HPDE6-E6E7 (cell line): ENCODE measurements around the gene MYH6.
"Not testable (repeated sequence)": the region's sequence is repeated elsewhere in the genome, so short reads cannot be mapped to it uniquely, and the experiment has no call there.

Source experiments
- DNase-seq: peaks from one replicate; pipeline ENCODE4 v3.0.0; 2011; ENCODE audit warnings: missing footprints; ENCODE audit errors: extremely low spot score

MYH6 gene

DNA sequence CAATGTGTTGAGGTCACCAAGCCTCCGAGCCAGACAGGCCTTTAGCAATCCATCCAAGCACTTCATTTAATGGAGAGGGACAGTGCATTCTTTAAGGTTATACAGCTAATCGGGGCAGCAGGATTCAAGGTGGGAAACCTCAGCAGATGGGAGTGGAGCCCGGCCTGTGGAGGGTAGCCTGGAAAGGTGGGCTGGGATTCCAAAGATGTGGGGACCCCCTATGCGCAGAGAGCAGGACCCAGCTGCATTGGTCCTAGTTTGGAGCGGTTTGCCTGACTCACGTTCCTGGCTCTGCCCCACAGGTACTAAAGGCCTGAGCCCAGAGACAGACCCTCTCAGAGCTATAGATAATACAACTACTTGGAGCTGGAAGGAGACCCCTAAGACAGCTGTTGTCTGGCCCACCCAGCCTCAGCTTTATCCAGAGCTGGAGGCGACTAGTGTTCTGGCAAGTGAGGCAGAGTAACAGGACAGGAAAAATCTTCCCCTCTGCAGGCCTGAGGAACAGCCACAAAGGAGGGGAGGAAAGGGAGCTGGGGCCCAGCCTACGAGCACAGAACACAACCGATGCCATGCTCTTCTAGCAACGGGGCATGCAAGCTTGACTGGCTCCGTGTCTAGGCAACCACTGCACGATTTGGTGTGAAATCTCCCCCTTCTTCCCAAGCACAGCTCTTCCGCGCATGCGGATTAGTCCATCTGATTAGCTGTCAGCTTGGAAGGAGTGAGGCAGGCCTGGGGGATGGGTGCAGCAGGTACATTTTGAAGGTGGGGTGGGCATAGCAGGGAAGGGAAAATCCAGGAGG lies 28.5 kb upstream of the MYH6 start:
- no peak for DNase-seq

DNA sequence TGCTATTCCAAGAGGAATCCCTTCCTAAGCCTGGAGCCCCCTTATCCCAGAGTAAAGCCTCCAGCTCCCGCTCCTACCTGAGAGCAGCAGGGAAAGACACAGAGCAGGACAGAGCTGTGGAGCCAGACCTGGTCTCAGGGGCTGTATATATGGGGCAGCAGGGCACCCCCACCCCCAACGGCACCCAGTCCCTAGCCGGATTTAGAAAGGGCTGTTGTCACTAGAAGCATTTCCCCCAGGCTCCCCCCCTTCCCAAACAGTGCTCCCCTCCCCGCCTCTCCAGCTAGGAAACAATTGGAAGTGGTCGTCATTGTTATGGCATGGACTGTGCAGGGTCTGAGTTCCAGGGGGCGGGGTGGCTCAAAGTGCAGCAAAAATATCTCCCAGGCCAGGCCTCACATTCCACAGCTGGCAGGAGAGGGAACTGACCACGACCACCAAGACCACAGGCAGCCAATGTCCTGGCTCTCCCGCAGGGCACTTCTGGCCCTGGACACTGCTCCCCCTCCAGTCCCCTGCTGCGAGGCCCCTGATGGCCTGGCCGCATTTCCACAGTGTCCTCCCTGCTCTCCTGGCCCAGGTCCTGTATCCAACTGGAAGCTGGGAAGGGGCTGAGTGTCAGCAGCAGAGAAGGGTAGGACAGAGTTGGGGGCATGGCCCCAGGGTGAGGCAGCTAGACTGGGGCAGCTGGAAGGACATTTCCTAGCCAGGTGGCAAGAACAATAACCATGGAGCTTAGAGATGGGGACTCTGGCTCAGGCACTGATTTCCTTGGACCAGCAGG lies 27.7 kb upstream of the MYH6 start, which contains the start of gene MYH7:
TSS of gene MYH7 (minus strand) at position 118 of the 784 bp plus-strand sequence. CDS start 1,928 bp downstream, outside the sequence.
- no peak for DNase-seq

DNA sequence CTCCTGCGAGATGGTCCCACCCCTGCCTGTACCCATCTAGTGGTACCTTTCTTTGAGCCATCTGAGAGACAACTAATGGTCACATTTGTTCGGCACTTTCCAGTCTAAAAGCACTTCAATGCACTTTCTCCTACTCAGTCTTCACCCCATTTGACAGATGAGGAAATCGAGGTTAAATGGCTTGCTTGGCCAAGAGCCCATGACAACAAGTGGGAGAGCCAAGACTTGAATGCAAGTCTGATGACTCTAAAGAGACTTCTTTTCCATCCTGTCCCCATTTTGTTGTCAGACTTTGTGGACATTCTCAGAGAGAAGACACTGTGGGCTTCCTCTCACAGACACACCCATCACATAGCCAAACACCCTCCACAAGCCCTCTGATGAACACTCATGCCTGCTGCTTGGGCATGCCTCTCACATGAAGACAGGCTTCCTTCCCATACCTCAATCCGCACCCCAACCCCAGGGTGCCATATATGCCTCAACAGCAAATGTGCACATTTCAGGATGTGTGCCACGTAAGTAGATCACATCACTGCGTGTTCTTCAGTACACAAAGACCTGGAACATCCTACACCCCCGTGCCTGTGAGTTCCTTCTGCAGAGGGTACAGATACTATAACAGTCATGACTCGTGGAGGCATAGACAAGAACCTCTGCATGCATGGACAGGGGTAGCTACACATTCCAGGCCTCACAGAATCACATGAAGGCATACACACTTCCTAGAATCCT lies 26.6 kb upstream of the MYH6 start:
- DNase-seq = no peak

DNA sequence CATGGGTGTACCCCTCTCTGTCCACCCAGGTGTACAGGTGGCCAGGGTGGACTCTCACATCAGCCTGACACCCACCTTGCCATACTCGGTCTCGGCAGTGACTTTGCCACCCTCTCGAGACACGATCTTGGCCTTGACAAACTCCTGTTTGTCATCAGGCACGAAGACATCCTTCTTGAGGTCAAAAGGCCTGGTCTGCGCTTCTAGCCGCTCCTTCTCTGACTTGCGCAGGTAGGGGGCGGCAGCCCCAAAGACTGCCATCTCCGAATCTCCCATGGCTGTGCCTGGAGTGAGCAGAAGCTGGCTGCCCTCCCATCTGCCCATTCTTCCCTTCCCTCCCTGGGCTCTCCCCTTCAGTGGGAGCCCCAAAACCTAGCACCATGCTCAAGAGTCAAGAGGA lies 25.4 kb upstream of the MYH6 start:
- no peak for DNase-seq

DNA sequence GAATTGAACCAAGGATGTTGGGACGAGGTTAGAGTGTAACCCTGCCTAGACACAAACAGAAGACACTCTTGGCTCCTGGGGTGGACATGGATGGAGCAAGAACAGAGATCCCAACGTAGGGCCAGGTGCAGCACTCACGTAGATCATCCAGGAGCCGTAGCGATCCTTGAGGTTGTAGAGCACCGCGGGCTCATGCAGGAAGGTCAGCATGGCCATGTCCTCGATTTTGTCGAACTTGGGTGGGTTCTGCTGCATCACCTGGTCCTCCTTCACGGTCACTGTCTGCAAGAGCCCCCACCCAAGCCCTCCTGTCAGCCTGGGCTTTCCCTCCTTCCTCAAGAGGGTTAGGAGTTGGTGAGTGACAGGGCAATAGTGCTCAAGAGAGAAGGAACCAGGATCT lies 24.9 kb upstream of the MYH6 start:
- no peak for DNase-seq

DNA sequence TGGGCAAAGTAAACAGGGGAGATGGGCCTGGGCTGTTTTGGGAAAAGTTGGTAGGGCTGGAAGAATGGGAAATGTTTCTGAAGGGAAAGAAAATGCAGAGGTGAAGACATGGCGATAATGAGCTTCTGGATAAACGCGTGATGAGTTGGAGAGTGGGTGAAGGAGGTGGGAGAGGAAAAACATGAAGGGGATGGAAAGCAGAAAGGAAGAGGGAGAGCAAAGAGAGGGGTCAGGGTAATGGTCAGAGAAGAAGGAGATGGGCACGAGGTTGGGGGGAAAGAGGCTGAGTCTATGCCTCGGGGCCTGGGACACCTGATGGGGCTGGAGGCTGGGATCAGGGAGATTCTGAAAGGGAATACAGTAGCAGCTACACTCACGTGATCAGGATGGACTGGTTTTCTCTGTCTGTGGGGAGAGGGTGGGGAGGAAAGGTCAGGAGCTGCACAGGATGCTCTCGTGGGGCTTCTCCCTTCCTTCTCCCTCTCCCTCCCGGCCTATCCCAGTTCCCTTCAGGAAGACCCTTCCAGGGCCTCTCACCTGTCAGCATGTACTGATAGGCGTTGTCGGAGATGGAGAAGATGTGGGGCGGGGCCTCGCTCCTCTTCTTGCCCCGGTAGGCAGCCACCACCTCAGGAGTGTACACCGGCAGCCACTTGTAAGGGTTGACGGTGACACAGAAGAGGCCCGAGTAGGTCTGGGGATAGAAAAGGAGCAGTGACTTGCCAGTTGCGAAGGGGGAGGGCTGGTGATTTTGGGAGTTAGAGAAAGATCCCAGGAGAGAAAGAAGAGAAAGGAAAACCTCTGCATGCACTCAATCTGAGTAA lies 24.2 kb upstream of the MYH6 start:
- no peak for DNase-seq

DNA sequence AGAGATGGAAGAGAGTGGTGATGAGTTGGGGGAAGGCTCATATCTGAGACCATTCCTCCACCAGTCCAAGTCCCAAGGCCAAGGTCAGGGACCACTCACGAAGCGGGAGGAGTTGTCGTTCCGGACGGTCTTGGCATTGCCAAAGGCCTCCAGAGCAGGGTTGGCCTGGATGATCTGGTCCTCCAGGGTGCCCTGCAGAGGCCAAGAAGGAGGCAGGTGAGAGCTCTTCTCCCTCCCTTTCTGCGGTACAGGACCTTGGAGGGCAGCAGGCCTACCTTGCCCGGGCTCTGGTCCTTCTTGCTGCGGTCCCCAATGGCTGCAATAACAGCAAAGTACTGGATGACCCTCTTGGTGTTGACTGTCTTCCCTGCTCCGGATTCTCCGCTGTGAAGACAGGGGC lies 23.4 kb upstream of the MYH6 start:
- DNase-seq = no peak

DNA sequence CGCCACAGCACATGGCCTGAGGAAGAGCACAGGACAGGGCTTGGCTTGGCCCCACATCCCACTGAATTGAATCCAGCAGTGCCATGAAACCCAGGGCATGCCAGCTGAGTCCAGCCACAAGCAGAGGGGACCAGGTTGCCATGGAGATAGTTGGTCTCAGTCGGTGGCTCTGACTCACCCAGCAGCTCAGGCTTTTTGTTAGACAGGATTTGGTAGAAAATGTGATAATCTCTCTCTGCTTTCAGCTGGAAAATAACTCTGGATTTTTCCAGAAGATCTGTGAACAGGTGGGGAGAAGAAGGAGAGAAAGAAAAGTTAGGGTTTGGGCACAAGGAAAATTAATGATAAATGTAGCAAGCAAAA lies 22.6 kb upstream of the MYH6 start:
- no peak for DNase-seq

DNA sequence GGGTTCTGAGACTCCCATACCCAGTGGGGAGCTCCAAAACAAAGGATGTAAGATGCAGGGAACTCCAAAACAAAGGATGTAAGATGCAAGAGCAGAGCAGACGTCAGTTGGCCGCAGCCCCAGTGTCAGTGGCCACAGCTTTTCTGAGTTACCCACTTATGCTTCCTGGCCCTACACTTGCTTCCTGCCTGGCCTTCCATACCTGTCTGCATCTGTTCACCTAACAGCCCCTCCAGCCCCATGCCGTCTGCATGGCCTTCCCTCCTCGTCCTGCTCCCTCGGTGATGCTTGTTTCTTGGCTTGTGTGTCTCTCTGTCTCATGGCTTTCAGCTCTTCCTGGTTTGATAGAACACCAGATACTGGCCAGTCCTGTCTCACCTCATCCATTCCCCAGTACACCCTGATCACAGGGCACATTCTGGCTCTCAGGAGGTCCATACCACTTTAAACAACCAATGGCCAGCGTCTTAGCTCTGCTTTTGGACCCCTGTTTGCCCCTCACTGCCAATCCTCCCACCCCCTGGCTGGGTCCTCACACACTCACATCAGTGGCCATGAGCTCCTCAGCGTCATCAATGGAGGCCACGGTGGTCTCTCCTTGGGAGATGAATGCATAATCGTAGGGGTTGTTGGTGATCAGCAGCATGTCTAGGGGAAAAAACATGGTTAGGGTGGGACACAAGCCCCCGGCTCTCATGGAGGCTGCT lies 22.1 kb upstream of the MYH6 start:
- no peak for DNase-seq

DNA sequence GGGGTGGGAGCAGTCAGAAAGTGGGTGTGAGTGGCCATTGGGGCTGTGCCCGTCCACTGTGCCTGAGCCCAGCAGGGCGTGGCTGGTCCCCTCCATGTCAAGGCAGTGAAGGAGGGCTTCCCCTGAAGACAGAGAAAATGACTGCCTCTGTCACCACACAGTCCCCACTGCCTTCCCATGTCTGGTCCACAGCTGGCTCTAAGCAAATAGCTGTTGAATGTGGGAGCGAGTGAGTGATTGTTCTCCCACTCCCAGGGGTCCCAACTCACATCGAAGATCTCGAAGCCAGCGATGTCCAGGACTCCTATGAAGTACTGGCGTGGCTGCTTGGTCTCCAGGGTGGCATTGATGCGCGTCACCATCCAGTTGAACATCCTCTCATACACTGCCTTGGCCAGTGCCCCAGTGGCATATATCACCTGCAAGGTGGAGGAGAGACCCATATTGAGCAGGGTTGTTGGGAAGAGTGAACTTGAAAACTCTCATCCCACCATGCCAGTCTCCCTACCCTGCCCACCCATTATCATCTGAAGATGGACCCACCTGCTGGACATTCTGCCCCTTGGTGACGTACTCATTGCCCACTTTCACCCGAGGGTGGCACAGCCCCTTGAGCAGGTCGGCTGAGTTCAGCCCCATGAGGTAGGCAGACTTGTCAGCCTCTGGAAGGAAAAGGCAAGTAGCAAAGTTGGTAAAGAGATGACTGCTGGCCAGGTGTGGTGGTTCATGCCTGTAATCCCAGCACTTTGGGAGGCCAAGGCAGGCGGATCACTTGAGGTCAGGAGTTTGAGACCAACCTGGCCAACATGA lies 20.8 kb upstream of the MYH6 start:
- DNase-seq = no peak

DNA sequence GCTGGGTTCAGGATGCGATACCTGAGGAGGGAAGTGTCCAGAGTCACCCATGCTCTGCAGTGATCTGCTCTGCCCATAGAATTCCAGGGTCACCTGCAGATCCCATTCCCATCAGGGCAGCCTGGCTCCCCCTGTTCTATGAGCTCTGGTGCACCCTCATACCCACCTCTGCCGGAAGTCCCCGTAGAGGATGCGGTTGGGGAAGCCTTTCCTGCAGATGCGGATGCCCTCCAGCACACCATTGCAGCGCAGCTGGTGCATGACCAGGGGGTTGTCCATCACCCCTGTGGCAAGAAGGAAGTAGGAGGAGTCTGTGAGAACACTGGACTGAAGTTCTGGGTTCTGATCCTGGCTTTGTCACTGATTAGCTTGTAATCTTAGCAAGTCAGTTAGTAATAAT lies 17.7 kb upstream of the MYH6 start:
- not testable (repeated sequence) for DNase-seq

DNA sequence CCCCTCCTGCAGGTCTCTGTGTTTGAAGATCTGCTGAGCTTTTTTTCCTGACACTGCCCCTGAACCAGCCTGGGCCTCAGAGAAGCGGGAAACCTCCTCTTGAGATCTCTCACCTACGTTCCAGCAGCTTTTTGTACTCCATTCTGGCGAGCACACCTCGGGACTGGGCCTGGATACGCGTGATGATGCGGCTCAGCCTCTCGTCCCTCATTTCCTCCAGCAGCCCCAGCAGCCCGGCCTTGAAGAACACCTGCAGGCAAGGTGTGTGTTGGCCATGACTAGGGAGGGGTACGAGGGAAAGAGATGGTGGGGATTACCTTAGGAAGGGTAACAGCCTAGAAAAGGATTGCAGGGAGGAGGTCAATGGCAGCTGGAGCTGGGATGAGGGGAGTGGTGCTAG lies 17.1 kb upstream of the MYH6 start:
- no peak for DNase-seq

DNA sequence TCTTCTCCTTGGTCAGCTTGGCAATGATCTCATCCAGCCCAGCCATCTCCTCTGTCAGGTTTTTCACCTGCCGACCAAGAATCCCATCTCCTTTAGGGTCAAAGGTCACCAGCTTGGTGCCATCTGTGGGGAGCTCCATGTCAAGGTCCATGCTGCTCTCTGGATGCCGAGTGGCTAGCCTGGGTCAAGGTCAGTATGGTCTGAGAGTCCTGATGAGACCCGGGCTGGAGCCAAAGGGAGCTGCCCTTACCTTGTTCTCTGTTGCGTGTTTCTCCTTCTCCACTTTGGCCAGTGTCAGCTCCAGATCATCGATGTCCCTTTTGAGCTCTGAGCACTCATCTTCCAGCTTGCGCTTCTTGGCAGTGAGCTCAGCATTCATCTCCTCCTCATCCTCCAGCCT lies 15.6 kb upstream of the MYH6 start:
- DNase-seq = no peak

DNA sequence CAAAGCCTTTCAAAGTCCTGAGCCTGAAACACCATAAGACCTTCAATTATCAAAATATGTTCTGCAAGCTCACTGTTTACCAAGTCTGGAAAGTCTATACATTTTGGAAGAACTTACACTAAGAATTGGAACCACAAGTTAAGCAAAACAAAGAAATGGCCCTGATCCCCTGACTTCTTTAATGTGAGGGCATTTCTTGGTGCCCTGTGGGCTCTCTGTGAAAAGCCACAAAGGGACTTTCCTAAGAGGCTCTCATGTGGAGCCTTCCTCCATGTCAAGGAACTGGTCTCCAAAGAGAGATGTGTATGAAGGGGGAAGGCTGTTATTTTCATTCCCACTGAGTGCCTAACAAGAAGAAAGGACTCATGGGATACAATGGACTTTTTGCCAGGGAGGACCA lies 13.5 kb upstream of the MYH6 start:
- DNase-seq = no peak

DNA sequence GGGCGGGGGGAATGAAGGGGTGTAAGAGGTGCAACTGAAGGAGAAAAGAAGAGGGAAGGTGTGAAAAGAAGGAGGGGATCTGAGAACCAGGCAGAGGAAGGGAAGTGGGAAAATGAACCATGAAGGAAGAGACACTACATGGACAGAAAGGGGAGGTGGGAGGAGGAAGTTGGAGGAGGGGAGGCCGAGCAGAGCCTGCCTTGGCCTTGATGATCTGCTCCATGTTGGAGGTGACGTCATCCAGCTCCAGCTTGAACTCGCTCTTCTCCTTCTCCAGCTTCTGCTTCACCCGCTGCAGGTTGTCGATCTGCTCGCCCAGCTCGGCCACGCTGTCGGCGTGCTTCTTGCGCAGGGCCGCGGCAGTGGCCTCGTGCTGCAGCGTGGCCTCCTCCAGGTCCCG lies 11.6 kb upstream of the MYH6 start:
- not testable (repeated sequence) for DNase-seq

DNA sequence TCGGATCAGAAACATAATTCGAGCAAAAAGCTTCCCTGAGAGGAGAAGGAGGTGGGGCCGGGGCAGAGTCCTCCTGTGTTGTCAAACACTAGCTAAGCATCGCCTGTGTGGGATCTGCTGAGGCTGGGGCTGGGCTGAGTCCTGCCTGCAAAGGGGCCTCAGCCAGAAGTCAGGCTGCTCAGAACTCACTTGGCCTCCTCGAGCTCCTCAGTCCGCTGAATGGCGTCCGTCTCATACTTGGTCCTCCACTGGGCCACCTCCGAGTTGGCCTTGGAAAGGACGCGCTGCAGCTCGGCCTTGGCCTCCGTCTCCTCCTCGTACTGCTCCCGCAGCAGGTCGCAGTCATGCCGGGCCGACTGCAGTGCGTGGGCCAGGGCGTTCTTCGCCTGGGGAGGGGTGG lies 9.9 kb upstream of the MYH6 start:
- DNase-seq = no peak

DNA sequence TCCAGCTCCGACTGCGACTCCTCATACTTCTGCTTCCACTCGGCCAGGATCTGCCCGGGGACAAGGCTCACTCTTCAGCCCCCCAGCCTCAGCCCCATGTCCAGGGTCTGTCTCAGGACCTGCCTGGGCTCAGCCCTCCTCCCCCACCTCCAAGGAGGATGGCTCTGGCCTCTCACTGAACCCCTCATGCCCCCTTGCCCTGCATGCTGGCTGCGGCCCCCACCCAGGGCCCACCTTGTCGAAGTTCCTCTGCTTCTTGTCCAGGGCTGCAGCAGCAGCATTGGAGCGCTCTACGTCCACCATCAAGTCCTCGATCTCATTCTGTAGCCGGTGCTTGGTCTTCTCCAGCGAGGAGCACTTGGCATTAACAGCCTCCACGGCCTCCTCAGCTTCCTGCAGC lies 9.2 kb upstream of the MYH6 start:
- not testable (repeated sequence) for DNase-seq

DNA sequence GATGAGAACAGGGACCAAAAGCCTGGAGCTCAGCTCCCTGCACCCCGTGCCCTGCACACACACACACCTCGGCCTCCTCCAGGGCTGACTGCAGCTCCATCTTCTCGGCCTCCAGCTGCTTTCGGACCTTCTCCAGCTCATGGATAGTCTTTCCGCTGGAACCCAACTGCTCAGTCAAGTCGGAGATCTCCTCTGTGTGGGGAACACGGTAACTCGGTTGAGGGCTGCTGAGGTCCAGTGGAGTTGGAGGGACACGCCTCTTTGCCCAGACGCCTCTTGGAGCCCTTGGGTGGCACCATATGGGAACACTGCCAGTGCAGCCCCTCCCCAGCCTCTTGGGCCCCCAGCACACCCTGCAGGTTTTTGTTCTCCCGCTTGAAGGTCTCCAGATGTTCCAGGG lies 8.7 kb upstream of the MYH6 start:
- no peak for DNase-seq

DNA sequence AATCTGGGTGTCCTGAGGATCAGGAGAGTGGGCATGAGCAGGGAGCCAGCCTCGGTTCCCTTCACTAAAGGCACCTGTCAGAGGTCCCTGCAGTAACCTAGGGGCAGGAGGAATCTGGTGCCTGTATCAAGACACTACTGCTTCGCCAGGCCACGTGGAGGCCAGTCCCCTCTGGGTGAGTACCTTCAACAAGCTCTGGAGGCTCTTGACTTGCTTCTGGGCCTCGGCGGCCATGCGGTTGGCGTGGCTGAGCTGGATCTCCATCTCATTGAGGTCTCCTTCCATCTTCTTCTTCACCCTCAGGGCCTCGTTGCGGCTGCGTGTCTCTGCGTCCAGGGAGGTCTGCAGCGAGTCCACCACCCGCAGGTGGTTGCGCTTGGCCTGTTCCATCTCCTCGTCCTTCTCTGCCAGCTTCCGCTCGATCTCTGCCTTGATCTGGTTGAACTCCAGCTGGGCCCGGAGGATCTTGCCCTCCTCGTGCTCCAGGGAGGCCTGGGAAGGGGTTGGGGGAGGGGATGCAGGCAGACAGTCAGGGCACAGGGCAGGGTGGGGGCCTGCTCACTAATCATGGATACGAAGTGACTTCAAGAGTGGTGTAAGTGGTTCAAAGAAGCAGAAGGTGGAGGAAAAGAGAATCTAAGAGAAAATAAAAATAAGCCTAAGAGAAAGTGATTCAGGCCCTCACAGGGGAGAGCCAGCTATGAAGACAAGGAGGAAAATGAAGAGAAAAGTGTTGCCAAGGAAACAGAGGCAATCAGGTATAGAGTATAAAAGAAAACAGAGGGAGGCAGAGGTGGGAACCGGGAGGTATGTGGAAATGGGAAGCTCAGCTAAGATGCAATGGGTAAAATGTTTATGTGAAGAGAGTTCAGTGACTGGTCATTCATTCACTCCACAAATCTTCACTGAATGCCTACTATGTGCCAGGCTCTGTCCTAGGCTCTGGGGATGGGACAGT lies 8.0 kb upstream of the MYH6 start:
- DNase-seq = no peak
